Measurements from ENCODE around the gene MGMT.

MGMT gene

GRCh38 chr10:129814681-129815646, 347.9 kb downstream of the MGMT start:
- DNase-seq: no peak

DNA sequence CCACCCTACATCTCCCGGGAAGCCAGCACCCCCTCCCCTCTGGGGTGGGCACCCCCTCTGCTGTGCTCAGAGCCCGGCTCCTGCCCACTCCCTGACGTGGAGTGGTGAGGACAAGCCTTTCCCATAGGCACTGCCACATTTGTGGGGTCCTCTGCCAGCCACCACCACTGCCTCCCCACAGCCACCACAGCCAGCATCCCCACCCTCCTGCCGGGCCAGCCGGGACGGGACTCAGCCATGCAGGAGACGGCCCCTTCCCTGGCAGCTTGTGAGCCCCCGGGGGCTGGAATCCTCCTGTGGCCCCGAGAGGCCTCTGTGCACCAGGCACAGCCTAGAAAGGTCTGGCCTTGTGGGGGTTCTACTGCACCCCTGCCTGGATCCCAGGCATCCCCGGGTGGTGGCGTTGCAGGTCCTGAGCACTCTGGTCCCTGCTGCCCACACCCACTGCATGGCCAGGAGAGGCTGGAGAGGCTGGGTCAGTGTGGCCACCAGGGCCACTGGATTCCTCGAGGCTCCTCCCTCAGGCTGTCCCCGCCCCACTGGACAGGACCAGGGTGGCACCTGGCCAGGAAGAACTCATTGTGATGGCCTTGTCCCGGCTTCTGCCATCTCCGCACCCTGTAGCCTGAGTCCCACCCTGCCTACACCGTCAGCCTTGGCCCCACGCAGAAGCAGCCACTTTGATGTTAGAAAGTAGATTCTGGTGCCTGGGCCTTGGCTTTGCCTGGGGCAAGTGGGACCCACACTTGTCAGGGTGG, 349.0 kb downstream of the MGMT start:
- DNase-seq: no peak

DNA sequence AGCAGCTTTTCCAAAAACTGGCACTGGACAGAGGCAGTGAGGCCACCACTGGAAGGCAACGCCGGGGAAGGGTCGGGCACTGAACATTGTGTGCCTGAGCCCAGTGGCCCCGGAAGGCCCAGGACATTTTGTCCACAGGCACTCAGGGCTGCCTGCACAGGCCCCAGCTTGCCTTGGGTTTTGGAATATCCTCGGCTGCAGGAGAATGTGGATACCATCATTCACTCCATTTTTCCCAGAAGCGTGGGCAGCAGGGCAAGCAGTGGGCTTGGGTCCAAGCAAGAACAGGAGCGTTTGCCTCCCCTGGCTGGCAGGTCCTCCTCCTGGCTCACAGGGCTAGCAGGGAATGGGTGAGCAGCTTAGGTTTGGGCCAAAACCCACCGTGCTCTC, 349.6 kb downstream of the MGMT start:
- DNase-seq: no peak

Data from hippocampal formation (tissue), 2 donors.